ENCODE results near the gene FAM83B.
"Not testable (repeated sequence)": the region's sequence is repeated elsewhere in the genome, so short reads cannot be mapped to it uniquely, and the experiment has no call there.

Gene FAM83B

GRCh38 chr6:54899442-54899841, 52.9 kb downstream of the FAM83B start:
- no peak for DNase-seq (ENCODE audit: low read depth)

- DNase-seq (ENCODE audit: low read depth): no peak
Observed at GRCh38 chr6:54899986-54900385, 53.4 kb downstream of the FAM83B start.

- no peak for DNase-seq (ENCODE audit: low read depth)
Observed at GRCh38 chr6:54900666-54901065, 54.1 kb downstream of the FAM83B start.

GRCh38 chr6:54903884-54904283, 57.3 kb downstream of the FAM83B start:
- DNase-seq (ENCODE audit: low read depth): no peak

- no peak for DNase-seq (ENCODE audit: low read depth)
Observed at GRCh38 chr6:54907355-54907754, 60.8 kb downstream of the FAM83B start.

GRCh38 chr6:54909184-54909583, 62.6 kb downstream of the FAM83B start:
- no peak for DNase-seq (ENCODE audit: low read depth)

GRCh38 chr6:54910431-54910884, 63.9 kb downstream of the FAM83B start:
- DNase-seq (ENCODE audit: low read depth): no peak

- DNase-seq (ENCODE audit: low read depth): no peak
Observed at GRCh38 chr6:54910921-54911320, 64.3 kb downstream of the FAM83B start.

GRCh38 chr6:54913211-54913610, 66.6 kb downstream of the FAM83B start:
- no peak for DNase-seq (ENCODE audit: low read depth)

GRCh38 chr6:54916858-54917257, 70.3 kb downstream of the FAM83B start:
- no peak for DNase-seq (ENCODE audit: low read depth)

- no peak for DNase-seq (ENCODE audit: low read depth)
Observed at GRCh38 chr6:54920628-54921027, 74.1 kb downstream of the FAM83B start.

- DNase-seq (ENCODE audit: low read depth): no peak
Observed at GRCh38 chr6:54921891-54922290, 75.3 kb downstream of the FAM83B start.

GRCh38 chr6:54929245-54929909, 82.8 kb downstream of the FAM83B start:
- DNase-seq (ENCODE audit: low read depth): no peak

- DNase-seq (ENCODE audit: low read depth): no peak
Observed at GRCh38 chr6:54932622-54933021, 86.1 kb downstream of the FAM83B start.

GRCh38 chr6:54935739-54936138, 89.2 kb downstream of the FAM83B start:
- no peak for DNase-seq (ENCODE audit: low read depth)

- no peak for DNase-seq (ENCODE audit: low read depth)
Observed at GRCh38 chr6:54937371-54937770, 90.8 kb downstream of the FAM83B start.

GRCh38 chr6:54957698-54958097, 111.1 kb downstream of the FAM83B start:
- no peak for DNase-seq (ENCODE audit: low read depth)

GRCh38 chr6:54958446-54958845, 111.9 kb downstream of the FAM83B start:
- DNase-seq (ENCODE audit: low read depth): no peak

- no peak for DNase-seq (ENCODE audit: low read depth)
Observed at GRCh38 chr6:54959820-54960219, 113.2 kb downstream of the FAM83B start.

GRCh38 chr6:54961372-54961771, 114.8 kb downstream of the FAM83B start:
- not testable (repeated sequence) for DNase-seq (ENCODE audit: low read depth)

GRCh38 chr6:54970337-54970736, 123.8 kb downstream of the FAM83B start:
- DNase-seq (ENCODE audit: low read depth): no peak

GRCh38 chr6:54971825-54972224, 125.3 kb downstream of the FAM83B start:
- no peak for DNase-seq (ENCODE audit: low read depth)

GRCh38 chr6:54979161-54979560, 132.6 kb downstream of the FAM83B start:
- not testable (repeated sequence) for DNase-seq (ENCODE audit: low read depth)

- no peak for DNase-seq (ENCODE audit: low read depth)
Observed at GRCh38 chr6:54980511-54981275, 134.1 kb downstream of the FAM83B start.
